ENCODE results near the gene ITGB7.

DNA sequence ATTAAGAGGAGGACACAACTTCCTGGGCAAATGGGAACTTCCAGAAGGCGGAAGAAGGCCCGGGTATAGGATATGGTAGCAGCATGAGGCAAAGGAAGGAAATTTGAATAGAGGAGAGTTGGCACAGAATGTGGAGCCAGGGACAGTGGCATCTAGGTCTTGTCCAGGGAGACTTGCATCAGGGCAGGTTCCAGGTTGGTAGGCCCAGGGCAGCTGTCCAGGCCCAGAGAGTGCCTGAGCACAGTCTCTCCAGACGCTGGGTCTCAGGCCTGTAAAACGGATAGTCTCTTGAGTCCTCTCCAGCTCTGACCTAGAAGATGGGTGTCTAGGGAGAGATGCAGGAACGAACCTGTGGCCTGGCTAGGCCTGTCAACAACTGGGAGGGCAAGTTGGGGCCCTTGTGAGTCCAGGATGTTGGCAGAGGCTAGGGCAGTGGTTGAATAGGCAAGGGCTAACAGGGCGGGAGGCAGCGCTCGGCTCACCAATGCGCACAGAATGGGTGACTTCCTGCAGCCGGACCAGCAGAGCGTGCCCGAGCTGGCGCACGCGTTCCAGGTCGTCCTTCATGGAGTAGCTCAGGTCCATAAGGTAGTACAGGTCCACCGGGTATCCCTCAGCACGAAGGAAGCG, 9.9 kb downstream of the ITGB7 start:
- TF ChIP-seq, protein P1, sequence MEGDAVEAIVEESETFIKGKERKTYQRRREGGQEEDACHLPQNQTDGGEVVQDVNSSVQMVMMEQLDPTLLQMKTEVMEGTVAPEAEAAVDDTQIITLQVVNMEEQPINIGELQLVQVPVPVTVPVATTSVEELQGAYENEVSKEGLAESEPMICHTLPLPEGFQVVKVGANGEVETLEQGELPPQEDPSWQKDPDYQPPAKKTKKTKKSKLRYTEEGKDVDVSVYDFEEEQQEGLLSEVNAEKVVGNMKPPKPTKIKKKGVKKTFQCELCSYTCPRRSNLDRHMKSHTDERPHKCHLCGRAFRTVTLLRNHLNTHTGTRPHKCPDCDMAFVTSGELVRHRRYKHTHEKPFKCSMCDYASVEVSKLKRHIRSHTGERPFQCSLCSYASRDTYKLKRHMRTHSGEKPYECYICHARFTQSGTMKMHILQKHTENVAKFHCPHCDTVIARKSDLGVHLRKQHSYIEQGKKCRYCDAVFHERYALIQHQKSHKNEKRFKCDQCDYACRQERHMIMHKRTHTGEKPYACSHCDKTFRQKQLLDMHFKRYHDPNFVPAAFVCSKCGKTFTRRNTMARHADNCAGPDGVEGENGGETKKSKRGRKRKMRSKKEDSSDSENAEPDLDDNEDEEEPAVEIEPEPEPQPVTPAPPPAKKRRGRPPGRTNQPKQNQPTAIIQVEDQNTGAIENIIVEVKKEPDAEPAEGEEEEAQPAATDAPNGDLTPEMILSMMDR (IDR thresholded peaks at IDR 0.05), result no peak
- no peak for TF ChIP-seq POLR2AphosphoS5 (IDR thresholded peaks at IDR 0.05; ENCODE audit: low read depth, low read length)

Data from Panc1 (cell line).